Brain microvascular endothelial cell (primary cell): ENCODE data around the gene HTT.
A peak's percentile ranks its signal among the peaks of the same experiment; 100 is the strongest.

ENCODE experiments used
- DNase-seq: peaks from one replicate; pipeline ENCODE4 v3.0.0-alpha.2; 2020
- H3K27ac ChIP-seq: fragments of 250-450 bp; sonication (Bioruptor Pico); 2 replicates; pipeline ENCODE4 v1.5.1; 2020; ENCODE audit warnings: mild to moderate bottlenecking, moderate library complexity
- H3K27me3 ChIP-seq: fragments of 250-450 bp; sonication (Bioruptor Pico); replicated peaks from 2 replicates; pipeline ENCODE4 v1.5.1; 2020; ENCODE audit warnings: mild to moderate bottlenecking
- H3K36me3 ChIP-seq: fragments of 250-450 bp; sonication (Bioruptor Pico); replicated peaks from 2 replicates; pipeline ENCODE4 v1.5.1; 2020; ENCODE audit warnings: mild to moderate bottlenecking
- H3K4me3 ChIP-seq: 2 replicates; pipeline ENCODE4 v1.5.1; 2011; ENCODE audit warnings: low read depth, mild to moderate bottlenecking, control low read depth, low read length, moderate library complexity
- in situ Hi-C: cut with HindIII; loops from 2 replicates; pipeline ENCODE4 v1.10.0; 2017; ENCODE audit warnings: low sequenced_read_pairs, low pct_ligation_motif_present
- TF ChIP-seq, protein P1 (sequence below): IDR thresholded peaks from 2 replicates; pipeline ENCODE4 v1.5.1; 2011; ENCODE audit warnings: low read depth, mild to moderate bottlenecking, moderate library complexity, low read length, control low read depth, inconsistent platforms; ENCODE audit errors: missing control alignments

HTT gene

DNA sequence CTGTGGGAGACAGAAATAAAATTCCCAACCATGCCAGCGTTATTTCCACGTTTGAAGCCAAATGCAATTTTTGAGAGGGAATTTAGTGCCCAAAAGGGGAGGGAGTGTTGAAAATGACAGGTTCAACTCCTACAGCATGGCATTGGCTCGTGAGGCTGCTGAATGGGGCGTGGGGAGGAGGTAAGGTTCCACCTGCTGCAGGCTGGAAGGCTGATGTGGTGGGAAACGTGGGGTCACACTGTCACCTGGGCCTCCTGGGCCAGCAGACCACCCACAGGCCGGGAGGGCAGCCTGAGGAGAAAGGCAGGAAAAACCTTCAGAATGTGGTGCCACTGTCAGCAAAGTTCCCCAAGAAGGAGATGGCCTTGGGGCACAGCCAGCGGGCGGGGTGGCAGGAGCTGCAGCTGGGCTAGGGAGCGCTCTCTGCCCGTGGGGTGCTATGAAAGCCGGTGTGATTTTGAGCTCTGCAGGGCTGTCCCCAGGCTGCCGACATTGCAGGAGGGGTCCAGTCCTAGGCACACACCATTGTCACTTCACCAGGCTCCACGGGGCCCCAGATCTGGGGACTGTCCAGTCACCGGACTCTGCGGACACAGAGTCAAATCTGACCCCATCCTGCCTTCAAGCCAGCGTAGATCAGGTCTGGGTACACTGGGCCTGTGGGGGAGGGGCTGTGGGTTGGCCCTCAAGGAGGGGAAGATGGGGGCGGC is 194.1 kb downstream of the HTT start:
- in situ Hi-C loops, result no loop called here
- H3K36me3 ChIP-seq, result no peaks in the 10 kb centered on the region
- TF ChIP-seq, protein P1, sequence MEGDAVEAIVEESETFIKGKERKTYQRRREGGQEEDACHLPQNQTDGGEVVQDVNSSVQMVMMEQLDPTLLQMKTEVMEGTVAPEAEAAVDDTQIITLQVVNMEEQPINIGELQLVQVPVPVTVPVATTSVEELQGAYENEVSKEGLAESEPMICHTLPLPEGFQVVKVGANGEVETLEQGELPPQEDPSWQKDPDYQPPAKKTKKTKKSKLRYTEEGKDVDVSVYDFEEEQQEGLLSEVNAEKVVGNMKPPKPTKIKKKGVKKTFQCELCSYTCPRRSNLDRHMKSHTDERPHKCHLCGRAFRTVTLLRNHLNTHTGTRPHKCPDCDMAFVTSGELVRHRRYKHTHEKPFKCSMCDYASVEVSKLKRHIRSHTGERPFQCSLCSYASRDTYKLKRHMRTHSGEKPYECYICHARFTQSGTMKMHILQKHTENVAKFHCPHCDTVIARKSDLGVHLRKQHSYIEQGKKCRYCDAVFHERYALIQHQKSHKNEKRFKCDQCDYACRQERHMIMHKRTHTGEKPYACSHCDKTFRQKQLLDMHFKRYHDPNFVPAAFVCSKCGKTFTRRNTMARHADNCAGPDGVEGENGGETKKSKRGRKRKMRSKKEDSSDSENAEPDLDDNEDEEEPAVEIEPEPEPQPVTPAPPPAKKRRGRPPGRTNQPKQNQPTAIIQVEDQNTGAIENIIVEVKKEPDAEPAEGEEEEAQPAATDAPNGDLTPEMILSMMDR, result no peak
- no peak overlapping the region for H3K27ac ChIP-seq
- H3K4me3 ChIP-seq, result no peak overlapping the region
- no peak for DNase-seq
- no peaks in the 10 kb centered on the region for H3K27me3 ChIP-seq

DNA sequence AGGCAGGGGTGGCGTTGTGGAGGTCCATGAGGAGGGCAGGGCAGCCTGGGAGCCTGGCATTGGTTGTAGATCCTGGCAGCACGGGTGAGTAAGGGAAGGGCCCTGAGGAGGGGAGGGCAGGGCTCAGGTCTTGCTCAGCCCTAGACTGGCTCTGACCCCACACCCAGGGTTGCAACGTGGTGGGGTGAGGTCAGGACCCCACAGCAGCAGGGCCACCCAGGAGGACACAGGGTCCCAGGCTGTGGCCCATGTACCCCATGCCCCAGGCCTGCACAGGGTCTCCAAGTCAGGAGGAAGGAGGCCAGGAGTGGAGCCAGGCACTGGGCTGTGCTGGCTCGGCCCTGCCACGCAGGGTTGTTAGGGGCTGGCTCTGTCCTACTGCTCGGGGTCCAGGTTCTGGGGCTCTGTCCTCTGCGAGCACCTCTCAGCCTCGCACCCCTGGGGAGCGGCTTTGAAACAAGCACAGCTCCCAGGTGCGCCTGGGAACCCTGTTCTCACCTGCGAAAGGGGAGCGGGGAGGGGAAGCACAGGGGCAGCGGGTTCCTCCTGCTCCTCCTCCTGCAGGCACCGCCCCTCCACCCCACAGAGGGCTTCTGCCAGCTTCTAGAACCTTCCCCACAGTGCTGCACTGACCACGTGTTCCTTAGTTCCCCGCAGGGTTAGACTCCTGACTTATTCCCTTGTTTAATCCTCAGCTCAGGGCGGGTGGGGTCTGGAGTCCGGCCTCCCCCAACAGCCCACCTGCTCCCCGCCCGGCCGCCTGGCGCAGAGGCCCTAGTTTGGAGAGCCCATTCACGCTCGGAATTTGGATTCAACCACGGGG is 194.8 kb downstream of the HTT start:
- no peak overlapping the region for H3K4me3 ChIP-seq
- no peaks in the 10 kb centered on the region for H3K36me3 ChIP-seq
- in situ Hi-C loops, result no loop called here
- no peak for DNase-seq
- H3K27me3 ChIP-seq, result no peaks in the 10 kb centered on the region
- TF ChIP-seq, protein P1, result no peak
- no peak overlapping the region for H3K27ac ChIP-seq

GRCh38 chr4:3269991-3270611 is 195.6 kb downstream of the HTT start:
- no peak for DNase-seq
- Histone ChIP-seq H3K27me3 (no peaks in the 10 kb centered on the region), H3K4me3 (no peak overlapping the region), H3K36me3 (no peaks in the 10 kb centered on the region), H3K27ac (no peak overlapping the region)
- in situ Hi-C loops, result no loop called here
- TF ChIP-seq, protein P1, result no peak

- Histone ChIP-seq H3K27me3 (no peaks in the 10 kb centered on the region), H3K4me3 (no peak overlapping the region), H3K27ac (no peak overlapping the region), H3K36me3 (no peaks in the 10 kb centered on the region)
- in situ Hi-C loops, result no loop called here
- TF ChIP-seq, protein P1, result no peak
- DNase-seq, result no peak
These were observed 196.7 kb downstream of the HTT start for GRCh38 chr4:3271131-3271530.

- peak; percentile 41 for DNase-seq
- Histone ChIP-seq H3K27ac (no peak overlapping the region), H3K4me3 (no peak overlapping the region), H3K36me3 (no peaks in the 10 kb centered on the region), H3K27me3 (no peaks in the 10 kb centered on the region)
- TF ChIP-seq, protein P1, result no peak
- in situ Hi-C loops, result no loop called here
These were observed 202.5 kb downstream of the HTT start for GRCh38 chr4:3276986-3277385.
